GM12872 (cell line): ENCODE data around the gene CDK5RAP1.

Experiments used
- TF ChIP-seq, protein P1 (sequence below): IDR thresholded peaks from 3 replicates; pipeline ENCODE4 v1.5.1; 2011; ENCODE audit warnings: low read depth, mild to moderate bottlenecking, low read length, moderate library complexity; ENCODE audit not compliant: insufficient read depth

Gene CDK5RAP1

DNA sequence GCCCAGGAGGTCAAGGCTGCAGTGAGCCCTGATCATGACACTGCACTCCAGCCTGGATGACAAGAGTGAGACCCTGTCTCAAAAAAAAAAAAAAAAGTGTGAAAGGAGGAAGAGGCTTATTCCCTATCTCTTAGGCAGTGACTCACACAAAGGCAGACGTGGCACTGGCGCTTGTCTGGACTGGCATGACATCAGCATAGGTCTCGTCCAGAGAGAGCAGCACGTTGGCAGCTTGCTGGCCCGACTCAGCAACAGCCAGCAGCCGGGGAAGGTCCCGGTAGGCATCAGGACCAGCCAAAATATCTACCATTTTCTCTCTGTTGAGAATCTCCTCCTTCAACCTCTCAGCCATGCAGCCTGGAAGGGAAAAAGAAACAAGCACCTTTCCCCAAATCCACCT, 14.1 kb downstream of the CDK5RAP1 start:
- TF ChIP-seq, protein P1, sequence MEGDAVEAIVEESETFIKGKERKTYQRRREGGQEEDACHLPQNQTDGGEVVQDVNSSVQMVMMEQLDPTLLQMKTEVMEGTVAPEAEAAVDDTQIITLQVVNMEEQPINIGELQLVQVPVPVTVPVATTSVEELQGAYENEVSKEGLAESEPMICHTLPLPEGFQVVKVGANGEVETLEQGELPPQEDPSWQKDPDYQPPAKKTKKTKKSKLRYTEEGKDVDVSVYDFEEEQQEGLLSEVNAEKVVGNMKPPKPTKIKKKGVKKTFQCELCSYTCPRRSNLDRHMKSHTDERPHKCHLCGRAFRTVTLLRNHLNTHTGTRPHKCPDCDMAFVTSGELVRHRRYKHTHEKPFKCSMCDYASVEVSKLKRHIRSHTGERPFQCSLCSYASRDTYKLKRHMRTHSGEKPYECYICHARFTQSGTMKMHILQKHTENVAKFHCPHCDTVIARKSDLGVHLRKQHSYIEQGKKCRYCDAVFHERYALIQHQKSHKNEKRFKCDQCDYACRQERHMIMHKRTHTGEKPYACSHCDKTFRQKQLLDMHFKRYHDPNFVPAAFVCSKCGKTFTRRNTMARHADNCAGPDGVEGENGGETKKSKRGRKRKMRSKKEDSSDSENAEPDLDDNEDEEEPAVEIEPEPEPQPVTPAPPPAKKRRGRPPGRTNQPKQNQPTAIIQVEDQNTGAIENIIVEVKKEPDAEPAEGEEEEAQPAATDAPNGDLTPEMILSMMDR, result no peak

DNA sequence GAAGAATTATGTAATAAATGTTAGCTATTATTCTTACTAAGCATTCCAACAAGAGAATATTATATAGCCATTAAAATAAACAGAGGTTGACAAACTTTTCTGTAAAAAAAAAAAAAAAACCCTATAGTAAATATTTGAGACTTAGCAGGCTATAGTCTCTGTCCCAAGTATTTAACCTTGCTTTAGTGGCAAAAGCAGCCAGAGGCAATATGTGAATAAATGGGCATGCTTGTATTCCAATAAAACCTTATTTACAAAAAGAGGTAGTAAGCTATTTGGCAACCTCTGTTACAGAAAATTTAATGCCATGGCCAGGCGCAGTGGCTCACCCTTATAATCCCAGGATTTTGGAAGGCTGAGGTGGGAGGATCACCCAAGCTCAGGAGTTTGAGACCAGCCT, 14.6 kb downstream of the CDK5RAP1 start:
- TF ChIP-seq, protein P1, result no peak

DNA sequence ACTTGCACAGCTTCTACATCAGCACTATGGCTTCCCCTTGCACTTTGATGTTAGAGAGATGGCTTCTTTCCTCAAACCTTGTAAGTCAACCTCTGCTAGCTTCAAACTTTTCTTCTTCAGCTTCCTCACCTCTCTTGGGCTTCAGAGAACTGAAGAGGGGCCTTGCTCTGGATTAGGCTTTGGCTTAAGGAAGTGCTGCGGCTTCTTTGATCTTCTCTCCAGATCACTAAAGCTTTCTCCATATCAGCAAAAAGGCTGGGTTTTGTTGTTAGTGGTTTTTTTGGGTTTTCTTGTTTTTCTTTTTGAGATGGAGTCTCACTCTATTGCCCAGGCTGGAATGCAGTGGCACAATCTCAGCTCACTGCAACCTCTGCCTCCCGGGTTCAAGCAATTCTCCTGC, 24.0 kb downstream of the CDK5RAP1 start:
- TF ChIP-seq, protein P1, result no peak

DNA sequence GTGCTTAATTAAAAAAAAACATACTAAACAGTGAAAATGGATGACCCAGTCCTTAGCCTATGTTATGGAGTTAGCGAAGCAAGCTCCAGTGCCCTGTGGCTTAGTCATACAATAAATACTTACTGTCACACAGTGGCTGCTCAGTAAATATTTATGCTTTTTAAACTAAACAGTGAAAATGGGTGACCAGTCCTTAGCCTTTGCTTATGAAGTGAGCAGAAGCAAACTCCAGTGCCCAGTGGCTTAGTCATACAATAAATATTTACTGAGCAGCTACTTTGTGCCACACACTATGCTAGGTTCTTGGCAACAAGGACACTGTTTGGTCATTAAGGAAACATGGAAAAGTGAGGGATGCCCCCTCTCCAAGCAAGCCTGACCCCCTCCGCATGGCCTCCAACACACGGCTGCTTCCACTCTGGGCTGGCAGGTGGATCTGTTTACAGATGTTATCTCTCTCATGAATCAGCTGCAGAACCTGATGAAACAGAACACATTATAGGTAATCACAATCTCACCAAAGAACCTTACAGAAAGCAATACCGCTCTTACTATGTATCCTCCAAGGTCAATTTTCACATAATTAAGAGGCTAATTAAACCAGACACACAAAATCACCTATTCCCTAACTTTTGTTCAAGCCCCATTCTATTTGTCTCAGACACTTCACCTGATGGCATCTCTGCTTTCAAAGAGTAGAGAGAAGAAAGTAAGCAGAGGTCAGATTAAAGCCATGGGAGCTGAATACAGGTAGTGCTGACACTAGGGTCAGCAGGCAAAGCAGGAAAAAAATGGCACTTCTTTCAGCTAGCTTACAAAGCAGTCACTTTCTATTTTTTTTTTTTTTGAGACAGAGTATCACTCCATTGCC, 27.3 kb downstream of the CDK5RAP1 start:
- TF ChIP-seq, protein P1, result no peak

DNA sequence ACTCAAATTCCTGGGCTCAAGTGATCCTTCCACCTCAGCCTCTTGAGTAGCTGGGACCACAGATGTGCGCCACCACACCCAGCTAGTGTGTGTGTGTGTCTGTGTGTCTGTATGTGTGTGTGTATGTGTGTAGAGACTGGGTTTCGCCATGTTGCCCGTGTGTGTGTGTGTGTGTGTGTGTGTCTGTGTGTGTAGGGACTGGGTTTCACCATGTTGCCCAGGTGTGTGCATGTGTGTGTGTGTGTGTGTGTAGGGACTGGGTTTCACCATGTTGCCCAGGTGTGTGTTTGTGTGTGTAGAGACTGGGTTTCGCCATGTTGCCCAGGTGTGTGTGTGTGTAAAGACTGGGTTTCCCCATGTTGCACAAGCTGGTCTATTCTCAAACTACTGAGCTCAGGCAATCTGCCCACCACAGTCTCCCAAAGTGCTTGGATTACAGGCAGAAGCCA, 28.3 kb downstream of the CDK5RAP1 start:
- TF ChIP-seq, protein P1, result no peak

DNA sequence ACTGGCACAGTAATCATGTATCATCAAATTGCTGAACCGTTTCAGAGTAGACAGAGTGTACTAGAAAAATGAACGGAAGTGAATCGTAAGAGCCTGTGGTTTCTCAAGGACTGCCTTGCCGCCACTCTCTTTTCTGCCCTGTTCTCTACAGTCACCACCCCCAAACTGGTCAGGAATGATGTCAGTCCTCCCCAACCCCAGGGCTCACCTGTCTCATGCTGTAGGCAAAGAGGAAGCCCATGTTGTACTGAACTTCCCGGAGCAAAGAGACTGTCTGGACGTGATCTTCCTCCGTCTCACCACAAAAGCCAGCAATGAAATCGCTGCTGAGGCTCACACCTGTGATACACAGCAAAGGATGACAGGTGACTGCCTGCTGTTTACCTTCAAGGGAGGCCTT, 31.0 kb downstream of the CDK5RAP1 start:
- TF ChIP-seq, protein P1, result no peak

DNA sequence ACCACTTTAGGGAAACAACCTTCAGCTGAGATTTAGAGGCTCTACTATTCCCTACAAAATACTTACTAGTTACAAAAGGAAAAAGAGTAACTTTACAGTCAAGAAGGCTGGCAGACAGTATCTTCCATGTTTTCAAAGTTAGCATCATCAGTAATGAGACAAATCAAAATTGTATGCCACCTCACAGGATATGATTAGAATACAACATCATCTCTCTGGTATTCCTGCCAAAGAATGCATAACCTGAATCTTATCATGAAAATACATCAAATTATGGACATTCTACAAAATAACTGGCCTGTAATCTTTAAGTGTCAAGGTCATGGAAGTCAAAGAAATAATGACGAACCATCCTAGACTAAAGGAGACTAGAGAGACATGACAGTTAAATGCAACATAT, 38.4 kb downstream of the CDK5RAP1 start:
- TF ChIP-seq, protein P1, result no peak
